Fibroblast of the aortic adventitia (primary cell): ENCODE results near the gene STT3A. TPM values are rescaled to one million over a fixed set of nuclear protein-coding genes. Genes with fewer than 3 reads are reported as not detected.

Experiments
- DNase-seq: peaks from one replicate; pipeline ENCODE4 v3.0.0-alpha.2; 2010; ENCODE audit warnings: low read depth
- H3K4me3 ChIP-seq: 2 replicates; pipeline ENCODE4 v1.5.1; 2011; ENCODE audit warnings: low read depth, mild to moderate bottlenecking, control low read depth, low read length, moderate library complexity
- CTCF ChIP-seq: IDR thresholded peaks from 2 replicates; pipeline ENCODE4 v1.5.1; 2011; ENCODE audit warnings: mild to moderate bottlenecking, low read length, control low read depth, inconsistent platforms; ENCODE audit not compliant: insufficient read depth
- total RNA-seq: library from RNA; depleted of rRNA; stranded (reverse); fragments of >200 nt; gene quantifications from 2 replicates; pipeline ENCODE4 v1.2.3, GENCODE V29; 2012; ENCODE audit warnings: low replicate concordance

STT3A gene
- total RNA-seq, 1 donor, result 285 TPM

- no peak for TF ChIP-seq CTCF
- no peak for DNase-seq
- H3K4me3 ChIP-seq, result no peak overlapping the region
These were observed 45.2 kb downstream of the STT3A start for GRCh38 chr11:125637840-125638239.

GRCh38 chr11:125638315-125638714, 45.7 kb downstream of the STT3A start:
- no peak overlapping the region for H3K4me3 ChIP-seq
- no peak for DNase-seq

GRCh38 chr11:125645871-125646270, 53.2 kb downstream of the STT3A start:
- H3K4me3 ChIP-seq, result no peak overlapping the region
- DNase-seq, result no peak
- no peak for TF ChIP-seq CTCF

More at GRCh38 chr11:125638315-125638714, 45.7 kb downstream of the STT3A start:
- no peak for TF ChIP-seq CTCF

GRCh38 chr11:125649465-125650166, 57.0 kb downstream of the STT3A start:
- no peak for DNase-seq
- no peak overlapping the region for H3K4me3 ChIP-seq
- no peak for TF ChIP-seq CTCF

- TF ChIP-seq CTCF, result no peak
- DNase-seq, result no peak
- no peak overlapping the region for H3K4me3 ChIP-seq
These were observed 70.0 kb downstream of the STT3A start for GRCh38 chr11:125662689-125663088.

- DNase-seq, result no peak
- TF ChIP-seq CTCF, result no peak
- H3K4me3 ChIP-seq, result no peak overlapping the region
These were observed 71.3 kb downstream of the STT3A start for GRCh38 chr11:125663910-125664309.

GRCh38 chr11:125667151-125667550, 74.5 kb downstream of the STT3A start:
- no peak overlapping the region for H3K4me3 ChIP-seq
- no peak for DNase-seq
- no peak for TF ChIP-seq CTCF
